Hematopoietic multipotent progenitor cell treated with erythropoietin and hydrocortisone succinate and interleukin-3 and kit ligand, for 6 days (in vitro differentiated cells): ENCODE data around the gene ARHGAP1.

Experiments
- DNase-seq: peaks from one replicate; pipeline ENCODE4 v3.0.0-alpha.2; 2015

ARHGAP1 gene

DNA sequence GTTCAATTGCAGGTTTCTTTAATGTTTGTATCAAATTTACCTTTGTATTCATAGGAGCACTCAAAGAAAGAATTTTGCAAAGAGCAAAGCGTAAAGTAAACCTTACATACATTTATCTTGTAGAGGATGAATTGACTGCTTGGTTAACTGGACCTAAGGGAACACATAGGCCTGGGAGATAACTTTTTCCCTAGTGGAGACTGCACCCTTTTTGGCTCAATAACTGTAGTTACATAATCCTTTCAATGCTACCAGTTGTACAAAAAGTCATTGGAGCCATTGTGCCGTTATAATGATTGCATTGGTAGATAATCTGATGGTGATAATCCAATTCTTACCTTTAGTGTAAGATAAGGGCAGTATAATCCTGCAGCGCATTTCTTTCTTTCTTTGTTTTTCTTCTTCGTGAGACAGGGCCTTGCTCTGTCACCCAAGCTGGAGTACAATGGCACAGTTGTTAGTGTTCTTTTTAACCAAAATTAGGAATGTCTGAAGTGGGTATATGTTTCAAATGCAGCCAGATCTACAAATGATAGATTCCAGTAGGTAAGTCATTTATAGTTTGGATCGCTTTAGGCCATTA lies 64.8 kb downstream of the ARHGAP1 start:
- no peak for DNase-seq

DNA sequence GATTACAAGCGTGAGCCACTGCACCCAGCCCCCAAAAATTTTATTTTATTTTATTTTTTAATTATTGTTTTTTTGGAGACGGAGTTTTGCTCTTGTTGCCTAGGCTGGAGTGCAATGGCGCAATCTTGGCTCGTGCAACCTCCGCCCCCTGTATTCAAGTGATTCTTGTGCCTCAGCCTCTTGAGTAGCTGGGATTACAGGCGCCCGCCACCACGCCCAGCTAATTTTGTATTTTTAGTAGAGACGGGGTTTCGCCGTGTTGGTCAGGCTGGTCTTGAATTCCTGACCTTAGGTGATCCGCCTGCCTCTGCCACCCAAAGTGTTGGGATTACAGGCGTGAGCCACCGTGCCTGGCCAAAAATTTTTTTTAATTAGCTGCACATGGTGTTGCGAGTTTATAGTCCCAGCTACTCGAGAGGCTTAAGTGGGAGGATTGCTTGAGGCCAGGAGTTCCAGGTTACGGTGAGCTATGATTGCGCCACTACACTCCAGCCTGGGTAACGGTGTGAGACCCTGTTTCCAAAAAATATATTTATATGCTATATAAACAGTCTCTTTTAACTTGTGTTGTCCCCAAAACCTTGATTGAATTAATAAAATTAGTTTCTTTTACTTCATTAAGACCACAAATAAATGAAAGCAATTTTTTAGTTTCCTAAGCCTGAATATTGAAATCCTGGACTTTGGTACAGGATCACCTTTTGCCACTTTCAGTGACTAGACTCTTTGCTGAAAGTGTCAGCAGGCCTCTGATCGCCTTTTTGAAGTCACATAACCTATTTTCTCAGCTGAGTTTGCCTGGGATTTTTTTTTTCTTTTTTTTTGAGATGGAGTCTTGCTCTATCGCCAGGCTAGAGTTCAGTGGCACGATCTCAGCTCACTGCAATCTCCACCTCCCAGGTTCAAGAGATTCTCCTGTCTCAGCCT lies 66.9 kb downstream of the ARHGAP1 start:
- no peak for DNase-seq

DNA sequence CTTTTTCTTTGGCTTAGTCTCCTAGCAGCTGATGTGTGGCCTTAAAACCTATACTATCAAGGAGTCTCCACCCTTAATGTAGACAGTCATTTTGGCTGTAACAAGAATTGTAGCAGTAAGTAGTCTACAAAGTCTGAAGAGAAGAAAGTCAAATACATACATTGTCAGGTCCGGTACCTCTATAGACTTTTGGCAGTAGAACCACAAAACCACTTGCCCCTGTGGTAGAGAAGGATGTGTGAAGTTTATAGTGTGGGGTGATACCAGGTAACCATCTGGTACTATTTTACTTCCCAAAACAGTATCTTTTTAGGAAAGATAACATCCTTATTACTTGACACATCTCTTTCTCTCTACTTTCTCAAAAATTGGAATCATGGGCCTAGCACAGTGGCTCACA lies 67.9 kb downstream of the ARHGAP1 start:
- DNase-seq, result no peak

DNA sequence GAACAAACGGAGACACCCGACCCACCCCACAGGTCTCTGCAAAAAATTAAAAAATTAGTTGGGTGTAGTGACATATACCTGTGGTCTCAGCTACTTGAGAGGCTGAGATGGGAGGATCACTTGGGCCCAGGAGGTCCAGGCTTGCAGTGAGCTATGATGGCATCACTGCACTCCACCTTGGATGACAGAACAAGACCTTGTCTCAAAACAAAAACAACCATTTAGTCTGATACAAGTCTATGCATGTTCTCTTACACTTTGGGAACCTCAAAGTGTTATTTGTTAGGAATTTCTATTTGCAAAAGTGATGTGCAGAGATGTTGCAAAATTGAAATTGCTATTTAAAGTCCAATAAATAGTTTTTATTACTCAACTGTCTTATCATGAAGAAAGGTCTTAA lies 68.7 kb downstream of the ARHGAP1 start:
- no peak for DNase-seq

DNA sequence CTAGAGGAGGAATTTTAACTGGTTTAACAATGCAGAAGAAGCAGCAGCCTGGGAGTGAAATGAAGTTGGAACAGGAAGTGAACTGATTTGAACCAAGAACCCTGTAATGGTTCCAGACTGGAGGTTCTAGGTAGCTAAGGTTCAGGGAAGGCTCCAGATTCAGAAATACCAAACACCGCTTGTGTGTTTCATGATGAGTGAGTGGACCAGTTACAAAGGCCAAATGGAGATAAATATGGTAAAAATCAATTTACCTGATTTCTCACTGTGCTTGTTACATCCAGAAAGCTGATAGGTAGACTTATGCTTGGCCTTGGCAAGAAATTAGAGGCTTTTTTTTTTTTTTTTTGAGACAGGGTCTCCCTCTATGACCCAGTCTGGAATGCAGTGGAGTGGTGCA lies 70.2 kb downstream of the ARHGAP1 start:
- DNase-seq, result no peak

DNA sequence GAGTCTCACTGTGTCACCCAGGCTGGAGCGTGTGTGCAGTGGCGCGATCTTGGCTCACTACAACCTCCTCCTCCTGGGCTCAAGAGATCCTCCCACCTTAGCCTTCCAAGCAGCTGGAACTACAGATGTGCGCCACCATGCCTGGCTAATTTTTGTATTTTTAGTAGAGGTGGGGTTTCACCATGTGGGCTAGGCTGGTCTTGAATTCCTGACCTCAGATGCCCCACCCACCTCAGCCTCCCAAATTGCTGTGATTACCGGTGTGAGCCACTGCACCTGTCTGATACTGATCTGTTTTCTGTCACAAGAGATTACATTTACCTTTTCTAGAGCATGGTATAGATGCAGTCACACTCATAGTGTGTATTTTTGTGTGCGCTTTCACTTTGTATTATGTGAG lies 71.5 kb downstream of the ARHGAP1 start:
- DNase-seq, result no peak
